GM12891 (cell line): ENCODE results near the gene URI1.

Experiments
- DNase-seq: peaks from one replicate; pipeline ENCODE4 v3.0.0; 2011; ENCODE audit warnings: low spot score; ENCODE audit not compliant: insufficient read length
- FAIRE-seq: peaks from 2 replicates; lab custom pipeline; 2011; peaks lifted over from hg19 to GRCh38; lab: Jason Lieb, UNC
- PAX5 ChIP-seq: IDR thresholded peaks from 2 replicates; pipeline ENCODE4 v1.6.1; 2011; ENCODE audit warnings: low read length, moderate library complexity, mild to moderate bottlenecking; ENCODE audit not compliant: insufficient read depth, severe bottlenecking
- POLR2A ChIP-seq: IDR thresholded peaks from 2 replicates; pipeline ENCODE4 v1.6.1; 2011; ENCODE audit warnings: low read depth, low read length, control low read depth
- POLR2AphosphoS5 ChIP-seq: IDR thresholded peaks from 2 replicates; pipeline ENCODE4 v1.6.1; 2011; ENCODE audit warnings: low read depth, low read length, control low read depth
- POU2F2 ChIP-seq: IDR thresholded peaks from 2 replicates; pipeline ENCODE4 v1.6.1; 2011; ENCODE audit warnings: low read depth, mild to moderate bottlenecking, control low read depth, low read length, moderate library complexity
- SPI1 ChIP-seq: IDR thresholded peaks from 2 replicates; pipeline ENCODE4 v1.6.1; 2011; ENCODE audit warnings: low read depth, low read length, control low read depth
- TAF1 ChIP-seq: IDR thresholded peaks from 2 replicates; pipeline ENCODE4 v1.6.1; 2011; ENCODE audit warnings: low read depth, low read length, control low read depth

Gene URI1

GRCh38 chr19:29922972-29923371 lies 19.1 kb upstream of the URI1 start:
- TF ChIP-seq SPI1: no peak
- DNase-seq: no peak
- FAIRE-seq: no peak

GRCh38 chr19:29923653-29924052 lies 18.4 kb upstream of the URI1 start:
- TF ChIP-seq POLR2AphosphoS5 (no peak), POU2F2 (no peak), POLR2A (no peak), SPI1 (no peak), TAF1 (no peak), PAX5 (no peak)
- FAIRE-seq: no peak
- no peak for DNase-seq

- no peak for TF ChIP-seq POLR2AphosphoS5
- TF ChIP-seq SPI1: no peak
- TF ChIP-seq TAF1: no peak
- TF ChIP-seq POU2F2: no peak
- no peak for TF ChIP-seq PAX5
- no peak for TF ChIP-seq POLR2A
- no peak for FAIRE-seq
- no peak for DNase-seq
Observed at GRCh38 chr19:29926031-29926430, 16.0 kb upstream of the URI1 start.

GRCh38 chr19:29926801-29927200 lies 15.2 kb upstream of the URI1 start:
- FAIRE-seq (no peak), DNase-seq (no peak)
- TF ChIP-seq POLR2A (no peak), POLR2AphosphoS5 (no peak), POU2F2 (no peak), PAX5 (no peak)

GRCh38 chr19:29927944-29928625 lies 14.0 kb upstream of the URI1 start:
- no peak for DNase-seq
- no peak for TF ChIP-seq PAX5
- TF ChIP-seq POLR2A: no peak
- no peak for TF ChIP-seq POU2F2
- no peak for TF ChIP-seq TAF1
- no peak for TF ChIP-seq SPI1
- TF ChIP-seq POLR2AphosphoS5: no peak
- FAIRE-seq: peak; percentile 85

- no peak for DNase-seq
- TF ChIP-seq POLR2A (no peak), POLR2AphosphoS5 (no peak), POU2F2 (0 out of 2 replicates have a peak, but pooled peaks have one; percentile 52), PAX5 (no peak), SPI1 (peak; percentile 87), TAF1 (no peak)
- FAIRE-seq: peak; percentile 78
Observed at GRCh38 chr19:29928831-29929230, 13.2 kb upstream of the URI1 start.

GRCh38 chr19:29934257-29934656 lies 7.8 kb upstream of the URI1 start:
- no peak for TF ChIP-seq SPI1
- no peak for TF ChIP-seq TAF1
- no peak for TF ChIP-seq POU2F2
- no peak for TF ChIP-seq POLR2AphosphoS5
- TF ChIP-seq PAX5: no peak
- TF ChIP-seq POLR2A: no peak
- FAIRE-seq: no peak
- DNase-seq: no peak

GRCh38 chr19:29934781-29935180 lies 7.3 kb upstream of the URI1 start:
- no peak for TF ChIP-seq SPI1
- no peak for TF ChIP-seq POU2F2
- no peak for TF ChIP-seq POLR2AphosphoS5
- TF ChIP-seq TAF1: no peak
- TF ChIP-seq POLR2A: no peak
- TF ChIP-seq PAX5: no peak
- FAIRE-seq: no peak
- no peak for DNase-seq

- DNase-seq (no peak), FAIRE-seq (no peak)
- TF ChIP-seq POU2F2 (no peak), PAX5 (no peak), TAF1 (no peak)
Observed at GRCh38 chr19:29936409-29936808, 5.6 kb upstream of the URI1 start.

GRCh38 chr19:29939628-29940027 lies 2.4 kb upstream of the URI1 start:
- no peak for FAIRE-seq
- TF ChIP-seq SPI1 (no peak), TAF1 (no peak), POLR2A (no peak), PAX5 (no peak), POLR2AphosphoS5 (no peak), POU2F2 (no peak)
- no peak for DNase-seq
